CD14-positive monocyte (primary cell): ENCODE results near the gene WDR81. TPM values are rescaled to one million over a fixed set of nuclear protein-coding genes. Genes with fewer than 3 reads are reported as not detected.
"Not testable (repeated sequence)": the region's sequence is repeated elsewhere in the genome, so short reads cannot be mapped to it uniquely, and the experiment has no call there.

Source experiments
- DNase-seq, 3 donors: peaks; one replicate each; pipeline ENCODE4 v3.0.0-alpha.2; 2011 to 2022
- H2AFZ ChIP-seq: 2 replicates; pipeline ENCODE4 v1.6.0; 2012; ENCODE audit warnings: mild to moderate bottlenecking, low read depth, low read length, inconsistent platforms; ENCODE audit not compliant: insufficient read depth, poor library complexity, severe bottlenecking
- H3K27ac ChIP-seq, 2 donors: 1 replicate in 1 of 2; 2 replicates in 1 of 2; pipeline ENCODE4 v1.5.1; 2012 to 2013; ENCODE audit warnings: low read length in 2 of 2, control low read depth in 1 of 2, inconsistent platforms in 1 of 2, low read depth in 1 of 2, mild to moderate bottlenecking in 1 of 2
- H3K27me3 ChIP-seq, 2 donors: one replicate each; pipeline versions ENCODE4 v1.6.0 to v1.6.1; 2011 to 2013; ENCODE audit warnings: low read length in 2 of 2; ENCODE audit not compliant: control insufficient read depth in 2 of 2, insufficient read depth in 2 of 2
- H3K36me3 ChIP-seq, 2 donors: replicated peaks in 1 of 2; 1 replicate in 1 of 2; 2 replicates in 1 of 2; pipeline versions ENCODE4 v1.5.1 to v1.6.1; 2012 to 2013; ENCODE audit warnings: low read length in 2 of 2, control low read depth in 1 of 2, inconsistent platforms in 1 of 2, mild to moderate bottlenecking in 1 of 2; ENCODE audit not compliant: insufficient read depth in 2 of 2, control insufficient read depth in 1 of 2
- H3K4me1 ChIP-seq, 2 donors: 1 replicate in 1 of 2; 2 replicates in 1 of 2; pipeline versions ENCODE4 v1.5.1 to v1.6.1; 2012 to 2013; ENCODE audit warnings: low read length in 2 of 2, control low read depth in 1 of 2, inconsistent platforms in 1 of 2, mild to moderate bottlenecking in 1 of 2, moderate library complexity in 1 of 2; ENCODE audit not compliant: insufficient read depth in 2 of 2, control insufficient read depth in 1 of 2
- H3K4me2 ChIP-seq: replicated peaks from 2 replicates; pipeline ENCODE3; 2012; ENCODE audit warnings: low read length, moderate library complexity, mild to moderate bottlenecking; ENCODE audit not compliant: poor library complexity, severe bottlenecking; ENCODE audit errors: extremely low read depth
- H3K4me3 ChIP-seq, 3 experiments: fragments of 200-600 bp in 1 of 3; sonication (generic) in 1 of 3; replicated peaks in 1 of 3; 1 replicate in 2 of 3; 2 replicates in 1 of 3; pipeline ENCODE4 v1.5.1; 2011 to 2013; ENCODE audit warnings: low read length in 3 of 3, mild to moderate bottlenecking in 3 of 3, control low read depth in 2 of 3, low read depth in 2 of 3, inconsistent platforms in 1 of 3, moderate library complexity in 1 of 3
- H3K79me2 ChIP-seq: 2 replicates; pipeline ENCODE4 v1.6.0; 2012; ENCODE audit warnings: mild to moderate bottlenecking, control low read depth, inconsistent platforms, low read length, moderate library complexity; ENCODE audit not compliant: insufficient read depth
- H3K9ac ChIP-seq: 2 replicates; pipeline ENCODE4 v1.6.0; 2017; ENCODE audit warnings: low read length, mild to moderate bottlenecking; ENCODE audit not compliant: insufficient read depth, poor library complexity, severe bottlenecking
- H3K9me3 ChIP-seq, 2 donors: replicated peaks in 1 of 2; 1 replicate in 1 of 2; 2 replicates in 1 of 2; pipeline versions ENCODE4 v1.5.1 to v1.6.1; 2012 to 2013; ENCODE audit warnings: low read length in 2 of 2, control low read depth in 1 of 2; ENCODE audit not compliant: control insufficient read depth in 1 of 2, insufficient read depth in 1 of 2
- H4K20me1 ChIP-seq: 2 replicates; pipeline ENCODE4 v1.6.0; 2012; ENCODE audit warnings: mild to moderate bottlenecking, low read length, control low read depth, moderate library complexity; ENCODE audit not compliant: insufficient read depth
- H3K27ac Mint-ChIP-seq, 7 donors: one replicate each; pipeline ENCODE4 v1.8.0; 2020; ENCODE audit warnings: mild to moderate bottlenecking in 7 of 7, mixed read lengths in 7 of 7, moderate library complexity in 6 of 7, inconsistent platforms in 2 of 7
- H3K27me3 Mint-ChIP-seq, 3 donors: one replicate each; pipeline ENCODE4 v1.8.0; 2021 to 2022; ENCODE audit warnings: low read depth in 3 of 3, mild to moderate bottlenecking in 3 of 3, mixed read lengths in 3 of 3, moderate library complexity in 3 of 3, inconsistent platforms in 1 of 3
- H3K36me3 Mint-ChIP-seq, 2 donors: one replicate each; pipeline ENCODE4 v1.8.0; 2020; ENCODE audit warnings: mixed read lengths in 2 of 2, inconsistent platforms in 1 of 2, mild to moderate bottlenecking in 1 of 2
- H3K4me1 Mint-ChIP-seq: one replicate; pipeline ENCODE4 v1.8.0; 2020; ENCODE audit warnings: mild to moderate bottlenecking, mixed read lengths
- H3K4me3 Mint-ChIP-seq, 2 donors: one replicate each; pipeline ENCODE4 v1.8.0; 2020; ENCODE audit warnings: mild to moderate bottlenecking in 2 of 2, mixed read lengths in 2 of 2, moderate library complexity in 1 of 2
- H3K9me3 Mint-ChIP-seq, 7 donors: one replicate each; pipeline ENCODE4 v1.8.0; 2020 to 2022; ENCODE audit warnings: mixed read lengths in 7 of 7, mild to moderate bottlenecking in 6 of 7, moderate library complexity in 6 of 7, inconsistent platforms in 2 of 7
- CTCF ChIP-seq: fragments of 200-600 bp; IDR thresholded peaks from one replicate; pipeline ENCODE4 v1.8.0; 2022; ENCODE audit warnings: antibody characterized with exemption, mild to moderate bottlenecking
- WGBS: methylation state at CpG from one replicate; pipeline ENCODE4 v1.1.5; 2013; ENCODE audit warnings: missing lambda C conversion rate; ENCODE audit not compliant: insufficient coverage; 5-methylcytosine and 5-hydroxymethylcytosine counted together
- intact Hi-C, 2 donors: fragments of 100-400 bp; cut with micrococcal nuclease; formaldehyde crosslinking; loops; one replicate each; pipeline versions ENCODE4 v1.15.0 to v1.15.1; 2023
- polyA plus RNA-seq, 3 donors: library from polyadenylated mRNA; depleted of rRNA in 1 of 3; unstranded in 2 of 3; stranded (reverse) in 1 of 3; fragments of 300-500 nt in 2 of 3; fragments of >200 nt in 1 of 3; fragmentation: Illumina TruSeq in 2 of 3; gene quantifications; 1 replicate in 2 of 3; 2 replicates in 1 of 3; pipeline ENCODE4 v1.2.3, GENCODE V29; 2012 to 2021

Gene WDR81
- polyA plus RNA-seq, 3 donors = 6.2 to 45.4 (median 8.8) TPM

- H3K36me3 Mint-ChIP-seq = peaks cover 0 to 2% of the 10 kb centered on the region in 2 donors
- no peaks in the 10 kb centered on the region for H3K27me3 ChIP-seq
- intact Hi-C loops = no loop called here
- no peaks in the 10 kb centered on the region for H3K36me3 ChIP-seq
- 92% methylated on average over 10 of the region's 12 CpGs for WGBS
- no peak overlapping the region for H3K27ac Mint-ChIP-seq
- H3K4me1 ChIP-seq = peaks cover 38 to 39% of the 10 kb centered on the region in 2 donors
- DNase-seq = no peak
- no peak overlapping the region for H3K9ac ChIP-seq
- H3K9me3 ChIP-seq = no peaks in the 10 kb centered on the region
- H3K4me2 ChIP-seq = no peak overlapping the region
- no peak overlapping the region for H3K4me3 Mint-ChIP-seq
- H3K27ac ChIP-seq = no peak overlapping the region
- TF ChIP-seq CTCF = no peak
- H3K9me3 Mint-ChIP-seq = no peaks in the 10 kb centered on the region
- H4K20me1 ChIP-seq = no peaks in the 10 kb centered on the region
- no peaks in the 10 kb centered on the region for H3K79me2 ChIP-seq
- peaks cover 33% of the 10 kb centered on the region for H3K4me1 Mint-ChIP-seq
- H2AFZ ChIP-seq = no peak overlapping the region
- peaks cover 0 to 4% (median 2%) of the 10 kb centered on the region in 3 donors for H3K27me3 Mint-ChIP-seq
- no peak overlapping the region for H3K4me3 ChIP-seq
Measured at GRCh38 chr17:1767358-1767757, 42.9 kb downstream of the WDR81 start.

DNA sequence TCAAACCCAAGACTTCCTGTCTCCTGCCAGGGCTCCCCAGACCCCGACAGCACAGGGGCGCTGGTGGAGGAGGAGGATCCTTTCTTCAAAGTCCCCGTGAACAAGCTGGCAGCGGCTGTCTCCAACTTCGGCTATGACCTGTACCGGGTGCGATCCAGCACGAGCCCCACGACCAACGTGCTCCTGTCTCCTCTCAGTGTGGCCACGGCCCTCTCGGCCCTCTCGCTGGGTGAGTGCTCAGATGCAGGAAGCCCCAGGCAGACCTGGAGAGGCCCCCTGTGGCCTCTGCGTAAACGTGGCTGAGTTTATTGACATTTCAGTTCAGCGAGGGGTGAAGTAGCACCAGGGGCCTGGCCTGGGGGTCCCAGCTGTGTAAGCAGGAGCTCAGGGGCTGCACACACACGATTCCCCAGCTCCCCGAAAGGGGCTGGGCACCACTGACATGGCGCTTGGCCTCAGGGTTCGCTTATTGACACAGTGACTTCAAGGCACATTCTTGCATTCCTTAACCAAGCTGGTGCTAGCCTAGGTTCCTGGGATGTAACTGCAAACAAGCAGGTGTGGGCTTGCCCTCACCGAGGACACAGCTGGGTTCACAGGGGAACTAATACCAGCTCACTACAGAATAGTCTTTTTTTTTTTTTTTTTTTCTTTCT, 45.4 kb downstream of the WDR81 start:
- peaks cover 0 to 6% (median 2%) of the 10 kb centered on the region in 3 donors for H3K27me3 Mint-ChIP-seq
- Histone ChIP-seq H3K27me3 (no peaks in the 10 kb centered on the region), H3K4me1 (peaks cover 13 to 14% of the 10 kb centered on the region in 2 donors), H3K9me3 (no peaks in the 10 kb centered on the region), H3K79me2 (no peaks in the 10 kb centered on the region), H3K27ac (no peak overlapping the region), H2AFZ (no peak overlapping the region), H3K36me3 (no peaks in the 10 kb centered on the region), H4K20me1 (no peaks in the 10 kb centered on the region), H3K9ac (no peak overlapping the region), H3K4me2 (no peak overlapping the region), H3K4me3 (no peak overlapping the region)
- TF ChIP-seq CTCF = no peak
- no peaks in the 10 kb centered on the region for H3K9me3 Mint-ChIP-seq
- intact Hi-C loops = loop anchor here in 1 of 2 donors (5.0 kb wide), 1 partner anchor 38 kb away; no protein-coding TSS in a partner anchor
- peaks cover 13% of the 10 kb centered on the region for H3K4me1 Mint-ChIP-seq
- H3K27ac Mint-ChIP-seq = no peak overlapping the region
- H3K36me3 Mint-ChIP-seq = peaks cover 0 to 5% of the 10 kb centered on the region in 2 donors
- no peak for DNase-seq
- 61% methylated on average over 16 of the region's 21 CpGs for WGBS
- H3K4me3 Mint-ChIP-seq = no peak overlapping the region

DNA sequence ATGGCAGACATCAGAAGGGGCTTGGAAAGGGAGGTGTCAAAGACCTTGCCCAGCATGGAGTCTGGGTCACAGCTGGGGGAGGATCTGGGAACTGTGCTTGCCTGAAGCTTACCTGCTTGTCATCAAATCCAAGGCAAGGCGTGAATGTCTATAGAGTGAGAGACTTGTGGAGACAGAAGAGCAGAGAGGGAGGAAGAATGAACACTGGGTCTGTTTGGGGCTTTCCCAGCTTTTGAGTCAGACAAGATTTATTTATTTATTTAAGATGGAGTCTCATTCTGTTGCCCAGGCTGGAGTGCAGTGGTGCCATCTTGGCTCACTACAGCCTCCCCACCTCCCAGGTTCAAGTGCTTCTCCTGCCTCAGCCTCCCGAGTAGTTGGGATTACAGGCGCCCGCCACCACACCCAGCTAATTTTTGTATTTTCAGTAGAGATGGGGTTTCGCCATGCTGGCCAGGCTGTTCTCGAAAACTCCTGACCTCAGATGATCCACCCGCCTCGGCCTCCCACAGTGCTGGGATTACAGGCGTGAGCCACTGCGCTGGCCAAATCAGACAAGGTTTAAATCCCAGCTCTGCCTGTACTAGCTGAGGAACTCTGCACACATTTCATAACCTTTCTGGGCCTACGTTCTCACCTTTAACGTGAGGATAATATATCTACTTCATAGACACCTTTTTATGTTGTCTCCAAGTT, 48.6 kb downstream of the WDR81 start:
- H3K27ac ChIP-seq, H3K4me2 ChIP-seq, H3K79me2 ChIP-seq, H3K9me3 Mint-ChIP-seq, H2AFZ ChIP-seq, H3K4me3 ChIP-seq, H3K27me3 ChIP-seq, H3K27me3 Mint-ChIP-seq, H4K20me1 ChIP-seq, H3K9me3 ChIP-seq, H3K9ac ChIP-seq: not testable (repeated sequence)
- H3K27ac Mint-ChIP-seq = peak overlapping the region in 3 of 7 donors; percentile 26 to 68 (median 42)
- Histone ChIP-seq H3K4me1 (peaks cover 13 to 14% of the 10 kb centered on the region in 2 donors), H3K36me3 (peaks cover 16 to 21% of the 10 kb centered on the region in 2 donors)
- DNase-seq = peak in 1 of 3 donors; percentile 48
- intact Hi-C loops = loop anchor here in 1 of 2 donors (5.0 kb wide), 1 partner anchor 41 kb away; no protein-coding TSS in a partner anchor
- WGBS = 89% methylated on average over 5 of the region's 12 CpGs
- peaks cover 13% of the 10 kb centered on the region for H3K4me1 Mint-ChIP-seq
- H3K36me3 Mint-ChIP-seq = peaks cover 20 to 27% of the 10 kb centered on the region in 2 donors
- peak overlapping the region in 1 of 2 donors; percentile 63 for H3K4me3 Mint-ChIP-seq
